WTC11 (cell line): ENCODE data around the gene USP2.

Experiments
- CTCF ChIP-seq: fragments of 200-600 bp; IDR thresholded peaks from 2 replicates; pipeline ENCODE4 v1.8.0; 2022; ENCODE audit warnings: antibody characterized with exemption
- MAX ChIP-seq: sonication (generic); formaldehyde crosslinking; IDR thresholded peaks from 2 replicates; pipeline ENCODE4 v1.8.0; 2022; ENCODE audit warnings: mild to moderate bottlenecking, missing genetic modification reagents
- NFE2L1 ChIP-seq: sonication (generic); formaldehyde crosslinking; IDR thresholded peaks from 2 replicates; pipeline ENCODE4 v1.8.1; 2023; ENCODE audit warnings: missing genetic modification reagents
- SP1 ChIP-seq: sonication (generic); formaldehyde crosslinking; conservative IDR thresholded peaks from 2 replicates; pipeline ENCODE4 v1.8.1; 2022; ENCODE audit warnings: missing genetic modification reagents
- TEAD4 ChIP-seq: sonication (generic); formaldehyde crosslinking; IDR thresholded peaks from 2 replicates; pipeline ENCODE4 v1.8.0; 2022; ENCODE audit warnings: mild to moderate bottlenecking, missing genetic modification reagents
- USF1 ChIP-seq: sonication (generic); formaldehyde crosslinking; IDR thresholded peaks from 2 replicates; pipeline ENCODE4 v1.8.0; 2022; ENCODE audit warnings: mild to moderate bottlenecking, missing genetic modification reagents
- ZBTB21 ChIP-seq: sonication (generic); formaldehyde crosslinking; IDR thresholded peaks from 2 replicates; pipeline ENCODE4 v1.8.1; 2023; ENCODE audit warnings: mild to moderate bottlenecking, missing genetic modification reagents, borderline replicate concordance
- TF ChIP-seq, protein P1 (sequence below): sonication (generic); formaldehyde crosslinking; IDR thresholded peaks from 2 replicates; pipeline ENCODE4 v1.8.0; 2022; ENCODE audit warnings: mild to moderate bottlenecking, missing genetic modification reagents

- TF ChIP-seq ZBTB21 (no peak), CTCF (no peak), TEAD4 (CRISPR knock-in tag) (no peak), MAX (CRISPR knock-in tag) (no peak), SP1 (CRISPR knock-in tag) (no peak), NFE2L1 (no peak), USF1 (no peak)
- TF ChIP-seq, protein P1, sequence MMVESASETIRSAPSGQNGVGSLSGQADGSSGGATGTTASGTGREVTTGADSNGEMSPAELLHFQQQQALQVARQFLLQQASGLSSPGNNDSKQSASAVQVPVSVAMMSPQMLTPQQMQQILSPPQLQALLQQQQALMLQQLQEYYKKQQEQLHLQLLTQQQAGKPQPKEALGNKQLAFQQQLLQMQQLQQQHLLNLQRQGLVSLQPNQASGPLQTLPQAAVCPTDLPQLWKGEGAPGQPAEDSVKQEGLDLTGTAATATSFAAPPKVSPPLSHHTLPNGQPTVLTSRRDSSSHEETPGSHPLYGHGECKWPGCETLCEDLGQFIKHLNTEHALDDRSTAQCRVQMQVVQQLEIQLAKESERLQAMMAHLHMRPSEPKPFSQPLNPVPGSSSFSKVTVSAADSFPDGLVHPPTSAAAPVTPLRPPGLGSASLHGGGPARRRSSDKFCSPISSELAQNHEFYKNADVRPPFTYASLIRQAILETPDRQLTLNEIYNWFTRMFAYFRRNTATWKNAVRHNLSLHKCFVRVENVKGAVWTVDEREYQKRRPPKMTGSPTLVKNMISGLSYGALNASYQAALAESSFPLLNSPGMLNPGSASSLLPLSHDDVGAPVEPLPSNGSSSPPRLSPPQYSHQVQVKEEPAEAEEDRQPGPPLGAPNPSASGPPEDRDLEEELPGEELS (CRISPR knock-in tag): no peak
Observed at GRCh38 chr11:119418759-119419158, 37.3 kb upstream of the USP2 start.
